Pancreas (tissue), 10 donors: ENCODE data around the gene CRMP1. TPM values are rescaled to one million over a fixed set of nuclear protein-coding genes. Genes with fewer than 3 reads are reported as not detected.

Experiments
- ATAC-seq, 4 donors: fragments of 200-7000 bp; cut with Tn5 transposase; one replicate each; pipeline versions ENCODE4 v1.8.0 to v1.9.1; 2020; ENCODE audit warnings: mild to moderate bottlenecking in 4 of 4, moderate library complexity in 4 of 4
- DNase-seq, 6 donors: peaks; one replicate each; pipeline ENCODE4 v3.0.0-alpha.2; 2020
- FAIRE-seq: peaks from 2 replicates; lab custom pipeline; 2012; peaks lifted over from hg19 to GRCh38; lab: Jason Lieb, UNC
- H3K27ac ChIP-seq, 4 donors: fragments of 200-600 bp; sonication (generic); 1 replicate in 3 of 4; 2 replicates in 1 of 4; pipeline versions ENCODE4 v1.5.0 to v1.8.0; 2020
- H3K27me3 ChIP-seq, 4 donors: fragments of 200-600 bp; one replicate each; pipeline ENCODE4 v1.8.0; 2021
- H3K36me3 ChIP-seq, 3 donors: fragments of 200-600 bp; sonication (generic) in 1 of 3; one replicate each; pipeline versions ENCODE4 v1.5.0 to v1.8.0; 2020 to 2021
- H3K4me1 ChIP-seq, 3 donors: fragments of 200-600 bp; one replicate each; pipeline ENCODE4 v1.8.0; 2021
- H3K4me3 ChIP-seq, 4 donors: fragments of 200-600 bp; sonication (generic) in 2 of 4; one replicate each; pipeline versions ENCODE4 v1.5.0 to v1.8.0; 2020 to 2021
- H3K9me3 ChIP-seq, 4 donors: fragments of 200-600 bp; one replicate each; pipeline ENCODE4 v1.8.0; 2021
- CTCF ChIP-seq, 4 donors: fragments of 200-600 bp; sonication (generic) in 3 of 4; IDR thresholded peaks; one replicate each; pipeline versions ENCODE4 v1.5.0 to v1.8.0; 2021; ENCODE audit warnings: antibody characterized with exemption in 4 of 4
- WGBS, 2 donors: extraction: QIAGEN DNeasy Blood & Tissue Kit; methylation state at CpG; one replicate each; pipeline ENCODE4 v1.1.7; 2013; 5-methylcytosine and 5-hydroxymethylcytosine counted together
- intact Hi-C, 3 donors: fragments of 100-400 bp; cut with DNase I; formaldehyde crosslinking; loops; one replicate each; pipeline versions ENCODE4 v1.11.1 to v1.14.2; 2022
- polyA plus RNA-seq, 2 donors: library from polyadenylated mRNA; stranded (reverse); fragments of 200-250 nt; gene quantifications; one replicate each; pipeline ENCODE4 v1.2.3, GENCODE V29; 2013
- total RNA-seq, 6 donors: library from RNA; stranded (reverse); fragmentation: NEBNext Ultra II Directional in 4 of 6; extraction: Animal tissue kit (Norgen Biotek cat#: 25700) in 4 of 6; gene quantifications; one replicate each; pipeline versions ENCODE4 v1.2.1 to v1.2.4, GENCODE V29; 2021 to 2023
- donor health status: healthy with polysubstance abuse.
- donor health status: DM: no; HTN: no; CAD: no; lungs with moderate emphysema.
- donor health status: DM: no; HTN: no; CAD: no.
- donor health status: control.
- donor health status: control.
- donor health status: Bipolar disorder and iron deficiency.
- donor health status: DM: yes; HTN: yes; CAD: no.
- donor health status: DM: no; HTN: no; CAD: no.
- donor health status: DM: no; HTN: no; CAD: no.
- donor health status: DM: yes; HTN: yes; CAD: no.

CRMP1 gene
- total and polyA plus RNA-seq, 8 donors, result 0.69 to 21.4 (median 2.6) TPM

- DNase-seq, result no peak
- TF ChIP-seq CTCF (IDR thresholded peaks at IDR 0.05), result no peak
- Histone ChIP-seq H3K9me3 (no peaks in the 10 kb centered on the region), H3K4me1 (peaks cover 0 to 5% (median 0%) of the 10 kb centered on the region in 3 donors), H3K36me3 (no peaks in the 10 kb centered on the region), H3K4me3 (no peak overlapping the region), H3K27ac (no peak overlapping the region), H3K27me3 (peaks cover 0 to 18% (median 7%) of the 10 kb centered on the region in 4 donors)
- peak in 1 of 4 donors; percentile 20 for ATAC-seq
- WGBS, 2 donors, result 29 to 50% methylated on average over 1 of the region's 1 CpG
- intact Hi-C loops, result no loop called here
- FAIRE-seq, result no peak
Measured at GRCh38 chr4:5883916-5884315, 9.0 kb downstream of the CRMP1 start.

- ATAC-seq, result no peak
- H3K9me3 ChIP-seq, result no peaks in the 10 kb centered on the region
- H3K4me3 ChIP-seq, result no peak overlapping the region
- FAIRE-seq, result no peak
- H3K4me1 ChIP-seq, result peaks cover 0 to 3% (median 0%) of the 10 kb centered on the region in 3 donors
- H3K27ac ChIP-seq, result no peak overlapping the region
- no peaks in the 10 kb centered on the region for H3K36me3 ChIP-seq
- peaks cover 0 to 10% (median 5%) of the 10 kb centered on the region in 4 donors for H3K27me3 ChIP-seq
- no peak for TF ChIP-seq CTCF (IDR thresholded peaks at IDR 0.05)
- DNase-seq, result peak in 1 of 6 donors; percentile 0
- intact Hi-C loops, result no loop called here
- 62 to 63% methylated on average over 3 of the region's 3 CpGs for WGBS, 2 donors
Measured at GRCh38 chr4:5882947-5883346, 9.9 kb downstream of the CRMP1 start.

GRCh38 chr4:5881340-5881739 is 11.5 kb downstream of the CRMP1 start:
- ATAC-seq (no peak), DNase-seq (no peak), FAIRE-seq (no peak)
- Histone ChIP-seq H3K27ac (no peak overlapping the region), H3K4me3 (no peak overlapping the region), H3K27me3 (no peaks in the 10 kb centered on the region), H3K9me3 (no peaks in the 10 kb centered on the region), H3K4me1 (no peaks in the 10 kb centered on the region), H3K36me3 (no peaks in the 10 kb centered on the region)
- intact Hi-C loops, result no loop called here
- 12 to 14% methylated on average over 4 of the region's 4 CpGs for WGBS, 2 donors
- TF ChIP-seq CTCF (IDR thresholded peaks at IDR 0.05), result no peak

- FAIRE-seq (no peak), DNase-seq (no peak), ATAC-seq (peak in 2 of 4 donors; percentile 56 to 72)
- Histone ChIP-seq H3K27ac (no peak overlapping the region), H3K4me1 (no peaks in the 10 kb centered on the region), H3K36me3 (no peaks in the 10 kb centered on the region), H3K4me3 (no peak overlapping the region), H3K27me3 (no peaks in the 10 kb centered on the region), H3K9me3 (no peaks in the 10 kb centered on the region)
- WGBS, 2 donors, result 53 to 55% methylated on average over 6 of the region's 6 CpGs
- no peak for TF ChIP-seq CTCF (IDR thresholded peaks at IDR 0.05)
- intact Hi-C loops, result no loop called here
Measured at GRCh38 chr4:5878359-5878758, 14.5 kb downstream of the CRMP1 start.

GRCh38 chr4:5877392-5877791 is 15.5 kb downstream of the CRMP1 start:
- no peaks in the 10 kb centered on the region for H3K36me3 ChIP-seq
- intact Hi-C loops, result no loop called here
- no peak for TF ChIP-seq CTCF (IDR thresholded peaks at IDR 0.05)
- ATAC-seq, result no peak
- H3K4me1 ChIP-seq, result no peaks in the 10 kb centered on the region
- no peak overlapping the region for H3K4me3 ChIP-seq
- no peak for FAIRE-seq
- WGBS, 2 donors, result 55 to 61% methylated on average over 9 of the region's 9 CpGs
- H3K27me3 ChIP-seq, result no peaks in the 10 kb centered on the region
- no peak overlapping the region for H3K27ac ChIP-seq
- DNase-seq, result no peak
- no peaks in the 10 kb centered on the region for H3K9me3 ChIP-seq
